ENCODE measurements around the gene MFAP4. TPM values are rescaled to one million over a fixed set of nuclear protein-coding genes. Genes with fewer than 3 reads are reported as not detected.

MFAP4 gene
- total and polyA plus RNA-seq, 4 donors, result 2.1 to 13.3 (median 5.7) TPM

GRCh38 chr17:19335951-19336631 is 50.9 kb downstream of the MFAP4 start:
- Histone ChIP-seq H3K9me3 (ENCODE audit: control insufficient read depth in 4 of 4, low read length in 3 of 4) (no peaks in the 10 kb centered on the region), H3K4me3 (ENCODE audit: low read depth in 1 of 3, low read length in 3 of 3) (no peak overlapping the region), H3K9ac (ENCODE audit: low read depth in 1 of 2, low read length in 2 of 2) (no peak overlapping the region), H3K4me1 (ENCODE audit: control insufficient read depth in 4 of 4, insufficient read depth in 4 of 4, low read length in 3 of 4) (peaks cover 6 to 48% (median 40%) of the 10 kb centered on the region in 4 donors), H3K27me3 (ENCODE audit: control insufficient read depth in 4 of 4, insufficient read depth in 4 of 4, low read length in 3 of 4) (no peaks in the 10 kb centered on the region), H3K36me3 (ENCODE audit: control insufficient read depth in 4 of 4, insufficient read depth in 3 of 4, low read depth in 1 of 4, low read length in 3 of 4) (peaks cover 0 to 3% (median 0%) of the 10 kb centered on the region in 4 donors), H3K27ac (ENCODE audit: low read depth in 1 of 2, low read length in 2 of 2) (peak overlapping the region in 1 of 2 donors; percentile 84)
- DNase-seq (ENCODE audit: low spot score), result no peak
- TF ChIP-seq FOXA1 (IDR thresholded peaks at IDR 0.05), result no peak
- TF ChIP-seq CTCF (IDR thresholded peaks at IDR 0.05; ENCODE audit: low read depth, low read length, missing input control), result no peak
- no peak for TF ChIP-seq TAF1 (conservative IDR thresholded peaks at IDR 0.05)
- TF ChIP-seq HNF4A (conservative IDR thresholded peaks at IDR 0.05), result no peak
- TF ChIP-seq GABPA (IDR thresholded peaks at IDR 0.05 in 1 of 2, conservative IDR thresholded peaks at IDR 0.05 in 1 of 2), result no peak
- TF ChIP-seq YY1 (IDR thresholded peaks at IDR 0.05), result no peak
- no peak for TF ChIP-seq JUND (IDR thresholded peaks at IDR 0.05)
- TF ChIP-seq HNF4G (IDR thresholded peaks at IDR 0.05), result no peak
- TF ChIP-seq NR2F2 (IDR thresholded peaks at IDR 0.05), result no peak
- no peak for TF ChIP-seq SP1 (IDR thresholded peaks at IDR 0.05)
- TF ChIP-seq ZBTB33 (IDR thresholded peaks at IDR 0.05), result no peak
- TF ChIP-seq RAD21 (IDR thresholded peaks at IDR 0.05), result no peak
- TF ChIP-seq EGR1 (IDR thresholded peaks at IDR 0.05; ENCODE audit: low read depth in 2 of 2), result no peak
- no peak for TF ChIP-seq FOXA2 (IDR thresholded peaks at IDR 0.05)
- no peak for TF ChIP-seq ATF3 (IDR thresholded peaks at IDR 0.05)
- 93% methylated on average over 18 of the region's 18 CpGs for WGBS

- H3K4me3 ChIP-seq (ENCODE audit: low read depth in 1 of 3, low read length in 3 of 3), result no peak overlapping the region
- H3K27me3 ChIP-seq (ENCODE audit: control insufficient read depth in 4 of 4, insufficient read depth in 4 of 4, low read length in 3 of 4), result no peaks in the 10 kb centered on the region
- no peaks in the 10 kb centered on the region for H3K9me3 ChIP-seq (ENCODE audit: control insufficient read depth in 4 of 4, low read length in 3 of 4)
- 90% methylated on average over 6 of the region's 6 CpGs for WGBS
- H3K9ac ChIP-seq (ENCODE audit: low read depth in 1 of 2, low read length in 2 of 2), result no peak overlapping the region
- no peak for DNase-seq (ENCODE audit: low spot score)
- peaks cover 0 to 3% (median 0%) of the 10 kb centered on the region in 4 donors for H3K36me3 ChIP-seq (ENCODE audit: control insufficient read depth in 4 of 4, insufficient read depth in 3 of 4, low read depth in 1 of 4, low read length in 3 of 4)
- TF ChIP-seq ZBTB33 (IDR thresholded peaks at IDR 0.05), result no peak
- TF ChIP-seq HNF4A (conservative IDR thresholded peaks at IDR 0.05), result no peak
- no peak for TF ChIP-seq FOXA2 (IDR thresholded peaks at IDR 0.05)
- TF ChIP-seq RXRA (IDR thresholded peaks at IDR 0.05), result no peak
- no peak for TF ChIP-seq FOXA1 (IDR thresholded peaks at IDR 0.05)
- no peak for TF ChIP-seq SP1 (IDR thresholded peaks at IDR 0.05)
- no peak for TF ChIP-seq MAX (IDR thresholded peaks at IDR 0.05)
- TF ChIP-seq RAD21 (IDR thresholded peaks at IDR 0.05), result no peak
- no peak for TF ChIP-seq GABPA (IDR thresholded peaks at IDR 0.05 in 1 of 2, conservative IDR thresholded peaks at IDR 0.05 in 1 of 2)
- no peak for TF ChIP-seq JUND (IDR thresholded peaks at IDR 0.05)
- no peak for TF ChIP-seq NR2F2 (IDR thresholded peaks at IDR 0.05)
- no peak for TF ChIP-seq TAF1 (conservative IDR thresholded peaks at IDR 0.05)
- no peak overlapping the region for H3K27ac ChIP-seq (ENCODE audit: low read depth in 1 of 2, low read length in 2 of 2)
- H3K4me1 ChIP-seq (ENCODE audit: control insufficient read depth in 4 of 4, insufficient read depth in 4 of 4, low read length in 3 of 4), result peaks cover 6 to 36% (median 30%) of the 10 kb centered on the region in 4 donors
These were observed 52.7 kb downstream of the MFAP4 start for GRCh38 chr17:19334331-19334730.

Data from liver (tissue), 9 donors.